ENCODE measurements around the gene OR52L1. TPM values are rescaled to one million over a fixed set of nuclear protein-coding genes. Genes with fewer than 3 reads are reported as not detected.

Gene OR52L1
- total RNA-seq, 3 donors from 2014 or later = not detected

DNA sequence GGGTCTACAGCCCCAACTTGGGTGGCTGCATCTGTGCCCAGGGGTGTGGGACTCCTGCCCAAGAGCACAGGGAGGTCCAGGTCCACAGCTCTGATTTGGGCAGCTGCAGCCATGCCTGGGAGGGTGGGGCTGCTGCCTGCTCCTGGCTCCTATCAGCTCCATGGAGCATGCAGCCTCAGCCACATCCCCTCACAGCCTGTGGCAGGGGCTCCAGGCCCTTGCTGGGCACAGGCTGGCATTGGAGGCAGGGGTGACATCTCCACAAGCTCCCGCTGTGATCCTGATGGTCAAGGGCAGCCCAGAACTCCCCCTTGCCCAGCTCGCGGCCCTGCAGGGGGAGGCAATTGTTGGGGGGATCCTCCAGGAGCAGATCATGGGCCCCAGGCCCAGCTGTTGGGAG lies 26.3 kb upstream of the OR52L1 start:
- H3K27me3 ChIP-seq = no peaks in the 10 kb centered on the region
- no peaks in the 10 kb centered on the region for H3K36me3 ChIP-seq
- DNase-seq (ENCODE audit: low spot score in 2 of 2) = no peak
- intact Hi-C loops (cut with DNase I; ENCODE audit: low total_unique reads) = no loop called here
- no peak overlapping the region for H3K4me3 ChIP-seq
- TF ChIP-seq POLR2AphosphoS5 (IDR thresholded peaks at IDR 0.05) = no peak
- TF ChIP-seq POLR2A (IDR thresholded peaks at IDR 0.05) = no peak
- TF ChIP-seq, protein P1, sequence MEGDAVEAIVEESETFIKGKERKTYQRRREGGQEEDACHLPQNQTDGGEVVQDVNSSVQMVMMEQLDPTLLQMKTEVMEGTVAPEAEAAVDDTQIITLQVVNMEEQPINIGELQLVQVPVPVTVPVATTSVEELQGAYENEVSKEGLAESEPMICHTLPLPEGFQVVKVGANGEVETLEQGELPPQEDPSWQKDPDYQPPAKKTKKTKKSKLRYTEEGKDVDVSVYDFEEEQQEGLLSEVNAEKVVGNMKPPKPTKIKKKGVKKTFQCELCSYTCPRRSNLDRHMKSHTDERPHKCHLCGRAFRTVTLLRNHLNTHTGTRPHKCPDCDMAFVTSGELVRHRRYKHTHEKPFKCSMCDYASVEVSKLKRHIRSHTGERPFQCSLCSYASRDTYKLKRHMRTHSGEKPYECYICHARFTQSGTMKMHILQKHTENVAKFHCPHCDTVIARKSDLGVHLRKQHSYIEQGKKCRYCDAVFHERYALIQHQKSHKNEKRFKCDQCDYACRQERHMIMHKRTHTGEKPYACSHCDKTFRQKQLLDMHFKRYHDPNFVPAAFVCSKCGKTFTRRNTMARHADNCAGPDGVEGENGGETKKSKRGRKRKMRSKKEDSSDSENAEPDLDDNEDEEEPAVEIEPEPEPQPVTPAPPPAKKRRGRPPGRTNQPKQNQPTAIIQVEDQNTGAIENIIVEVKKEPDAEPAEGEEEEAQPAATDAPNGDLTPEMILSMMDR (IDR thresholded peaks at IDR 0.05) = no peak
- no peaks in the 10 kb centered on the region for H3K4me1 ChIP-seq
- H3K9me3 ChIP-seq = peaks cover 0 to 10% of the 10 kb centered on the region in 2 donors
- no peak overlapping the region for H3K27ac ChIP-seq

DNA sequence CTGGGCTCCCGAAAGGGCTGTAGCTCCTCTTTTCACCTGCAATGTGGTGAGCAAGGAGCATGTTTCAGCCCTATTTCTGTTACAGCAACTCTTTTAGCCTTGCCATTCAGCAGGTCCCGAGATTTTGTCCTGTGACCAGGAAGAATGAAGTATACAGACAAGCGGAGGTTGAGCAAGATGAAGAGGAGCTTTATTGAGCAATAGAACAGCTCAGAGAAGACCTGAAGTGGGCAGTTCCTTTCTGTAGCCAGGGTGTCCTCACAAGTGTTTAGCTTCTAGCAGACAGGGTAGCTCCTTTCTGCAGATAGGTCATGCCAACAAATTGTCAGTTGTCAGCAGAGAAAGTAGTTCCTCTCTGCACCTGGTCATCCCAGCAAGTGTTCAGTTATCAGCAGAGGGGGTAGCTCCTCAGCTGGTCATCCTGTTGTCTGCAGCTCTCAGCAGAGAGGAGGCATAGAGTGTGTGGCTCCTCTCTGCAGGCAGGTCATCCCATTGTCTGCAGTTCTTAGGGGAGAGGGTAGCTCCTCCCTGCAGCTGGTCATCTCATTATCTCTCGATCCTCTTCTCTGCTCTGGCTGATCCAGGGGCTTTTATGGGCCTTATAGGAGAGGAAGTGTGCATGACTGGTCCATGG lies 25.4 kb upstream of the OR52L1 start:
- H3K27me3 ChIP-seq = no peaks in the 10 kb centered on the region
- no peak overlapping the region for H3K4me3 ChIP-seq
- intact Hi-C loops (cut with DNase I; ENCODE audit: low total_unique reads) = no loop called here
- peaks cover 0 to 10% of the 10 kb centered on the region in 2 donors for H3K9me3 ChIP-seq
- no peaks in the 10 kb centered on the region for H3K4me1 ChIP-seq
- TF ChIP-seq POLR2AphosphoS5 (IDR thresholded peaks at IDR 0.05) (no peak), POLR2A (IDR thresholded peaks at IDR 0.05) (no peak)
- TF ChIP-seq, protein P1 (IDR thresholded peaks at IDR 0.05) = no peak
- no peaks in the 10 kb centered on the region for H3K36me3 ChIP-seq
- H3K27ac ChIP-seq = no peak overlapping the region
- no peak for DNase-seq (ENCODE audit: low spot score in 2 of 2)

DNA sequence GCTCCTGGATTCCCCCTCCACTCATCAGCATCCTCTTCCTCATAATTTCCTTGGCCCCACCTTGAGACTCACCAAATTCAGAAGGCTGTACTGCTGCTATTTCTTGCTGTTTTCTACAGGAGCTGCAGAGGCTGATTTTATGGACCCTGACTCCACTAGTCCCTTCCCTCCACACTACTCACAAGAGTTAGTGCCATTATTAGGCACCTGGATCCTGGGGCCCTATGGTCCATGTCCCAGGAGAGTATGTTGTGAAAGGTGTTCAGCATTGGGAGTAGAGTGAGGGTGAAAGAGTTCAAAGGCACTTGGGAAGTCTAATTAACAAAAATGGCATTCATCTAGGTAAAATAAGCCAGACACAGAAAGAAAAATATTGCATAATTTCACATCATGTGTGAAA lies 20.1 kb upstream of the OR52L1 start, which contains the start of gene OR56A4:
Gene OR56A4 (minus strand): TSS at position 101 of the 400 bp plus-strand sequence. CDS start 3,954 bp downstream, outside the sequence.
- H3K27ac ChIP-seq = no peak within 1 kb of the TSS
- no peak for DNase-seq (ENCODE audit: low spot score in 2 of 2)
- H3K27me3 ChIP-seq = no peaks in the 10 kb centered on the region
- no peaks in the 10 kb centered on the region for H3K9me3 ChIP-seq
- H3K36me3 ChIP-seq = no peaks in the 10 kb centered on the region
- H3K4me1 ChIP-seq = no peaks in the 10 kb centered on the region
- intact Hi-C loops (cut with DNase I; ENCODE audit: low total_unique reads) = no loop called here
- H3K4me3 ChIP-seq = no peak within 1 kb of the TSS
- TF ChIP-seq POLR2A (IDR thresholded peaks at IDR 0.05) (no peak), POLR2AphosphoS5 (IDR thresholded peaks at IDR 0.05) (no peak)
- TF ChIP-seq, protein P1 (IDR thresholded peaks at IDR 0.05) = no peak

DNA sequence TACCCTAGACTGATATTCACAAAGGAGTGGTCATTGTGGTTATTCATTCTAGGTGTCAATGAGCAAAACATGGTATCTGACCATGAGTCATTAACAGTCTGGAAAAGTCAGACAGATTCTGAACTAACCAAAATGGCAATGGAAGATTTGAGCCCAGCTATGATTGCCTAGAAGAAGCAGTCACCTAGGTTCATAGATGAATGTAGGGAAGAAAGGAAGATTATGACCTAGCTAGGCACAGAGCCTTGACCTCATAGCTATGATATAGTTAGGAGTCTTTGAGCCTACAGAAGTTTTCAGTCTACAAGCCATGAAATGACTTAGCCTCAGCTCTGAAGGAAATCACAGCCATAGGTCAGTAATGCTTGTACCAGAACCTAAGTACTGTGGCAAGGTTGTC lies 19.6 kb upstream of the OR52L1 start:
- no peaks in the 10 kb centered on the region for H3K4me1 ChIP-seq
- intact Hi-C loops (cut with DNase I; ENCODE audit: low total_unique reads) = no loop called here
- H3K9me3 ChIP-seq = no peaks in the 10 kb centered on the region
- no peak for DNase-seq (ENCODE audit: low spot score in 2 of 2)
- TF ChIP-seq, protein P1 (IDR thresholded peaks at IDR 0.05) = no peak
- TF ChIP-seq POLR2A (IDR thresholded peaks at IDR 0.05) (no peak), POLR2AphosphoS5 (IDR thresholded peaks at IDR 0.05) (no peak)
- H3K4me3 ChIP-seq = no peak overlapping the region
- H3K27me3 ChIP-seq = no peaks in the 10 kb centered on the region
- H3K27ac ChIP-seq = no peak overlapping the region
- no peaks in the 10 kb centered on the region for H3K36me3 ChIP-seq

DNA sequence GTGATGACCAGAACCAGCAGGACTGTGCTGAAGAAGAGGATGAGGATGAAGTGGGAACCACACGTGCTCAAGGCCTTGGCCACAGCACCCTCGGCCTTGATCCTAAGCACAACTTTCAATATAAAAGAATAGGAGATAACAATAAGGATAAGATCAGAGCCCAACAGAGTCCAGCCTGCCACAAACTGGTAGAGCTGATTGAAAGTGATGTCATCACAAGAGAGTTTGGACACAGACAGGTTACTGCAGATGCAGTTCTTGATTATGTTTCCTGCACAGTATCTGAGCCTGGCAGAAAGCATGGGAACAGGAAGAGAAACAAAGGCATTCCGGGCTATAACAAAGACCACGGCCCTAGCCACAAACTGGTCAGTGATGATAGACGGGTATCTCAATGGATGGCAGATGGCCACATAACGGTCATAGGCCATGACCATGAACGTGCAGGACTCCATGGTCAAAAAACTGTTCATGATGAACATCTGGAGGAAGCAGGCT lies 15.5 kb upstream of the OR52L1 start:
- H3K4me3 ChIP-seq = no peak overlapping the region
- no peak overlapping the region for H3K27ac ChIP-seq
- H3K27me3 ChIP-seq = no peaks in the 10 kb centered on the region
- intact Hi-C loops (cut with DNase I; ENCODE audit: low total_unique reads) = no loop called here
- H3K4me1 ChIP-seq = no peaks in the 10 kb centered on the region
- no peaks in the 10 kb centered on the region for H3K36me3 ChIP-seq
- DNase-seq (ENCODE audit: low spot score in 2 of 2) = no peak
- no peaks in the 10 kb centered on the region for H3K9me3 ChIP-seq
- TF ChIP-seq POLR2AphosphoS5 (IDR thresholded peaks at IDR 0.05) (no peak), POLR2A (IDR thresholded peaks at IDR 0.05) (no peak)
- TF ChIP-seq, protein P1 (IDR thresholded peaks at IDR 0.05) = no peak

Measured in breast epithelium (tissue), 4 donors.